ENCODE measurements around the gene ETS1. TPM values are rescaled to one million over a fixed set of nuclear protein-coding genes. Genes with fewer than 3 reads are reported as not detected.

The ETS1 gene
- total RNA-seq, 1 experiment from 2014 or later = 82.0 TPM

DNA sequence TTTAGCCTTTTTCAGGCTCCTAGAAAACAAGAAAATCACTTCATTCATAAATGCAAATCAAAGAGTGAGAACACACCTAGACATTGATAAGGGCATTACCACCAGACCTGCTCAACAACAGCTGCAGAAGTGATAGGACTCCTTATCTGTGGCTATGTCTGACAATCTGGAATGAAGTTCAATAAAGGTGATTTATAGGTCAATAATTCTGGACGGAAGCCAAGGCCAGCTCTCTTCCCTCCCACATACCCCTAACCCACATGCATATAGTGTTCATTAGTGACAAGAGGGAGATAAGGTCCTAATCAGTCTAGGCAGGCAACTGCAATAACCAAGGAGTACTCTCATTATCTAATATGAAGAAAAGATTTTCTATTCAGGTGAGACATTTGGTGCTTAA is 111.3 kb downstream of the ETS1 start:
- peaks cover 47% of the 10 kb centered on the region for H3K4me1 Mint-ChIP-seq (ENCODE audit: insufficient read depth, unreplicated experiment)

GRCh38 chr11:128474036-128474874 is 113.1 kb downstream of the ETS1 start:
- Mint-ChIP-seq H3K9me3 (ENCODE audit: unreplicated experiment) (no peaks in the 10 kb centered on the region), H3K27me3 (ENCODE audit: insufficient read depth, unreplicated experiment) (no peaks in the 10 kb centered on the region), H3K4me1 (ENCODE audit: insufficient read depth, unreplicated experiment) (peaks cover 30% of the 10 kb centered on the region), H3K36me3 (ENCODE audit: insufficient read depth, unreplicated experiment) (peaks cover 21% of the 10 kb centered on the region), H3K4me3 (ENCODE audit: unreplicated experiment) (no peak overlapping the region), H3K27ac (ENCODE audit: low read depth, unreplicated experiment) (no peak overlapping the region)
- ChIA-PET CTCF (interaction anchor here (1.6 kb wide), 1 partner anchor 302 kb away, joined by 4 read pairs; no protein-coding TSS in a partner anchor), POLR2A (interaction anchor here (0.7 kb wide), 1 partner anchor 717 kb away, joined by 3 read pairs; no protein-coding TSS in a partner anchor)
- intact Hi-C loops (cut with micrococcal nuclease) = no loop called here
- BruUV-seq (replicated peaks) = no TSS peak
- TF ChIP-seq, protein P1, sequence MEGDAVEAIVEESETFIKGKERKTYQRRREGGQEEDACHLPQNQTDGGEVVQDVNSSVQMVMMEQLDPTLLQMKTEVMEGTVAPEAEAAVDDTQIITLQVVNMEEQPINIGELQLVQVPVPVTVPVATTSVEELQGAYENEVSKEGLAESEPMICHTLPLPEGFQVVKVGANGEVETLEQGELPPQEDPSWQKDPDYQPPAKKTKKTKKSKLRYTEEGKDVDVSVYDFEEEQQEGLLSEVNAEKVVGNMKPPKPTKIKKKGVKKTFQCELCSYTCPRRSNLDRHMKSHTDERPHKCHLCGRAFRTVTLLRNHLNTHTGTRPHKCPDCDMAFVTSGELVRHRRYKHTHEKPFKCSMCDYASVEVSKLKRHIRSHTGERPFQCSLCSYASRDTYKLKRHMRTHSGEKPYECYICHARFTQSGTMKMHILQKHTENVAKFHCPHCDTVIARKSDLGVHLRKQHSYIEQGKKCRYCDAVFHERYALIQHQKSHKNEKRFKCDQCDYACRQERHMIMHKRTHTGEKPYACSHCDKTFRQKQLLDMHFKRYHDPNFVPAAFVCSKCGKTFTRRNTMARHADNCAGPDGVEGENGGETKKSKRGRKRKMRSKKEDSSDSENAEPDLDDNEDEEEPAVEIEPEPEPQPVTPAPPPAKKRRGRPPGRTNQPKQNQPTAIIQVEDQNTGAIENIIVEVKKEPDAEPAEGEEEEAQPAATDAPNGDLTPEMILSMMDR (IDR thresholded peaks at IDR 0.05; ENCODE audit: unreplicated experiment) = no peak
- no peak for DNase-seq (ENCODE audit: unreplicated experiment)

More for the DNA sequence above, 111.3 kb downstream of the ETS1 start:
- Mint-ChIP-seq H3K36me3 (ENCODE audit: insufficient read depth, unreplicated experiment) (peaks cover 28% of the 10 kb centered on the region), H3K27ac (ENCODE audit: low read depth, unreplicated experiment) (no peak overlapping the region), H3K9me3 (ENCODE audit: unreplicated experiment) (no peaks in the 10 kb centered on the region), H3K4me3 (ENCODE audit: unreplicated experiment) (no peak overlapping the region), H3K27me3 (ENCODE audit: insufficient read depth, unreplicated experiment) (no peaks in the 10 kb centered on the region)
- no TSS peak for BruUV-seq (replicated peaks)
- intact Hi-C loops (cut with micrococcal nuclease) = no loop called here
- CTCF ChIA-PET = interaction anchor here (0.6 to 1.3 kb wide), 2 partner anchors 27 to 57 kb away, joined by 3 to 4 read pairs; no protein-coding TSS in a partner anchor
- POLR2A ChIA-PET = interaction anchor here (0.6 kb wide), 2 partner anchors 15 to 210 kb away, joined by 3 read pairs; no protein-coding TSS in a partner anchor
- TF ChIP-seq, protein P1 (IDR thresholded peaks at IDR 0.05; ENCODE audit: unreplicated experiment) = no peak
- no peak for DNase-seq (ENCODE audit: unreplicated experiment)

- ChIA-PET CTCF (interaction anchor here (1.6 to 2.0 kb wide), 2 partner anchors 157 to 301 kb away, joined by 4 to 5 read pairs; no protein-coding TSS in a partner anchor), POLR2A (no interaction called here)
- Mint-ChIP-seq H3K27ac (ENCODE audit: low read depth, unreplicated experiment) (no peak overlapping the region), H3K36me3 (ENCODE audit: insufficient read depth, unreplicated experiment) (peaks cover 21% of the 10 kb centered on the region), H3K4me3 (ENCODE audit: unreplicated experiment) (no peak overlapping the region), H3K9me3 (ENCODE audit: unreplicated experiment) (no peaks in the 10 kb centered on the region), H3K4me1 (ENCODE audit: insufficient read depth, unreplicated experiment) (peaks cover 31% of the 10 kb centered on the region), H3K27me3 (ENCODE audit: insufficient read depth, unreplicated experiment) (no peaks in the 10 kb centered on the region)
- intact Hi-C loops (cut with micrococcal nuclease) = no loop called here
- TF ChIP-seq, protein P1 (IDR thresholded peaks at IDR 0.05; ENCODE audit: unreplicated experiment) = no peak
- DNase-seq (ENCODE audit: unreplicated experiment) = no peak
- no TSS peak for BruUV-seq (replicated peaks)
Observed at GRCh38 chr11:128473636-128474035, 113.7 kb downstream of the ETS1 start.
